Measurements from ENCODE around the gene PDSS2. TPM values are rescaled to one million over a fixed set of nuclear protein-coding genes. Genes with fewer than 3 reads are reported as not detected.
"Not testable (repeated sequence)": the region's sequence is repeated elsewhere in the genome, so short reads cannot be mapped to it uniquely, and the experiment has no call there.

The PDSS2 gene
- total and polyA plus RNA-seq, 7 donors = 4.7 to 16.7 (median 9.3) TPM

DNA sequence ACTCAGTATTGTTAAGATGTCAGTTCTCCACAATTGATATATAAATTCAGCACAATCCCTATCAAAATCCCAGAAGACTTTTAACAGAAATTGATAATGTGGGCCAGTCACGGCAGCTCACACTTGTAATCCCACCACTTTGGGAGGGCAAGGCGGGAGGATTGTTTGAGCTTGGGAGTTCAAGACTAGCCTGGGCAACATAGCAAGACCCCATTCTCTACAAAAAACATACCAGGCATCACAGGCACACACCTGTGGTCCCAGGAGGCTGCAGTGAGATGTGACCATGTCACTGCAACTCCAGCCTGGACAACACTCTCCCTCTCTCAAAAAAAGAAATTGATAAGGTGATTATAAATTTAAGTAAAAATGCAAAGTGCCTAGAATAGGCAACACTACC, 90.9 kb downstream of the PDSS2 start:
- 95 to 99% (median 95%) methylated on average over 2 of the region's 2 CpGs for WGBS, 3 donors
- no peak for ATAC-seq

DNA sequence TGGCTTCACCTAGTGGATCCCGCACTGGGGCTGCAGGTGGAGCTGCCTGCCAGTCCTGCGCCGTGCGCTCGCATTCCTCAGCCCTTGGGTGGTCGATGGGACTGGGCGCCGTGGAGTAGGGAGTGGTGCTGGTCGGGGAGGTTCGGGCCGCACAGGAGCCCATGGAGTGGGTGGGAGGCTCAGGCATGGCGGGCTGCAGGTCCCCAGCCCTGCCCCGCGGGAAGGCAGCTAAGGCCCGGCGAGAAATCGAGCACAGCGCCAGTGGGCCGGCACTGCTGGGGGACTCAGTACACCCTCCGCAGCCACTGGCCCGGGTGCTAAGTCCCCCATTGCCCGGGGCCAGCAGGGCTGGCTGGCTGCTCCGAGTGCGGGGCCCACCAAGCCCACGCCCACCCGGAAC, 95.2 kb downstream of the PDSS2 start:
- DNase-seq; H3K27me3 ChIP-seq (ENCODE audit: insufficient read depth in 3 of 3, low read length in 2 of 3); H3K27ac ChIP-seq; H3K4me3 ChIP-seq; H3K4me1 ChIP-seq; ATAC-seq; H3K9me3 ChIP-seq; intact Hi-C loops (cut with DNase I); H3K36me3 ChIP-seq (ENCODE audit: insufficient read depth in 1 of 2, low read depth in 1 of 2): not testable (repeated sequence)
- WGBS, 3 donors = 95 to 98% (median 98%) methylated on average over 13 to 23 of the region's 26 CpGs

More for the DNA sequence above, 90.9 kb downstream of the PDSS2 start:
- DNase-seq = no peak
- no peaks in the 10 kb centered on the region for H3K9me3 ChIP-seq
- H3K4me3 ChIP-seq = no peak overlapping the region
- intact Hi-C loops (cut with DNase I) = no loop called here
- no peaks in the 10 kb centered on the region for H3K36me3 ChIP-seq (ENCODE audit: insufficient read depth in 1 of 2, low read depth in 1 of 2)
- no peaks in the 10 kb centered on the region for H3K27me3 ChIP-seq (ENCODE audit: insufficient read depth in 3 of 3, low read length in 2 of 3)
- no peak overlapping the region for H3K27ac ChIP-seq
- TF ChIP-seq, protein P1, sequence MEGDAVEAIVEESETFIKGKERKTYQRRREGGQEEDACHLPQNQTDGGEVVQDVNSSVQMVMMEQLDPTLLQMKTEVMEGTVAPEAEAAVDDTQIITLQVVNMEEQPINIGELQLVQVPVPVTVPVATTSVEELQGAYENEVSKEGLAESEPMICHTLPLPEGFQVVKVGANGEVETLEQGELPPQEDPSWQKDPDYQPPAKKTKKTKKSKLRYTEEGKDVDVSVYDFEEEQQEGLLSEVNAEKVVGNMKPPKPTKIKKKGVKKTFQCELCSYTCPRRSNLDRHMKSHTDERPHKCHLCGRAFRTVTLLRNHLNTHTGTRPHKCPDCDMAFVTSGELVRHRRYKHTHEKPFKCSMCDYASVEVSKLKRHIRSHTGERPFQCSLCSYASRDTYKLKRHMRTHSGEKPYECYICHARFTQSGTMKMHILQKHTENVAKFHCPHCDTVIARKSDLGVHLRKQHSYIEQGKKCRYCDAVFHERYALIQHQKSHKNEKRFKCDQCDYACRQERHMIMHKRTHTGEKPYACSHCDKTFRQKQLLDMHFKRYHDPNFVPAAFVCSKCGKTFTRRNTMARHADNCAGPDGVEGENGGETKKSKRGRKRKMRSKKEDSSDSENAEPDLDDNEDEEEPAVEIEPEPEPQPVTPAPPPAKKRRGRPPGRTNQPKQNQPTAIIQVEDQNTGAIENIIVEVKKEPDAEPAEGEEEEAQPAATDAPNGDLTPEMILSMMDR (IDR thresholded peaks at IDR 0.05) = no peak
- H3K4me1 ChIP-seq = no peaks in the 10 kb centered on the region

DNA sequence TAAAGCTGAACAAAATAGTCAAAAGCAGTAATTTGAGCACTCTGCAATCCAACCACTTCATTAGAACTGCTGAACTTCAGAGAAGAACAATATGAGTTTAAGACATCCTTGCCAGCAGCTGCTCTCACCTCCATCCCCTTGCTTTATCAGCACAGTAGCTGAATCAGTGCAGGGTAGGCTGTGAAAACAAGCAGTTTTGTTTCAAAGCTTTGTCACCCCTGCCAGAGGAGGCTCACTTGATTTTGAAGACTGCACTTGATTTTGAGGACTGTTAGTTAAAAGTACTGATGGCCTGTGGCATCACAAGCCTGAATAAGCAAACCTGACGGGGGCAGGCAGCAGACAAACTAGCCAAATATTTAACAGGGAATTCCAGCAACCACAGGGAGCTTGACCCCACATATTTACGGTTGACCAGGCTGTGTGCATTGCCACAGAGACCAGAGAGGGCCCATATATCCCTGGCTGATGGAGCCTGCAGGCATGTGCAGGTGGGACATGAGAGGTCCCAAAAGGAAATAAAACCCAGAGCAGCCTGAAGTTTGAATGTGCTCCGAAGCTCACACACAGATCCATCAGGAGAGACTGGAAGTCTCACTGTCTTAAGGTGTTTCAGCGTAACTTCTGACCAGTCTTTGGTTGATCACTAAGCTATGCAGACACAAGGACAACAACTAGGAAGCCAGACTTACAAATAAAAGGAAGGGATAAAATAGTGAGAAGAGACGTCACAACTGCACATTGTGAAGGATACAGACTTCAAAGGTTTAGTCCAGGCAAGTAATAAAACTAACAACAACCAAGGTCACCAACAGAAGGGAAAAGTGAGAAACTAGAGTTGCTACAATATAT, 97.4 kb downstream of the PDSS2 start:
- 87 to 92% (median 89%) methylated on average over 5 of the region's 5 CpGs for WGBS, 3 donors
- intact Hi-C loops (cut with DNase I) = no loop called here
- DNase-seq (no peak), ATAC-seq (no peak)
- no peaks in the 10 kb centered on the region for H3K4me1 ChIP-seq
- no peak overlapping the region for H3K4me3 ChIP-seq
- H3K27ac ChIP-seq = no peak overlapping the region
- TF ChIP-seq, protein P1 (IDR thresholded peaks at IDR 0.05) = no peak
- no peaks in the 10 kb centered on the region for H3K27me3 ChIP-seq (ENCODE audit: insufficient read depth in 3 of 3, low read length in 2 of 3)
- H3K36me3 ChIP-seq (ENCODE audit: insufficient read depth in 1 of 2, low read depth in 1 of 2) = no peaks in the 10 kb centered on the region
- H3K9me3 ChIP-seq = no peaks in the 10 kb centered on the region

DNA sequence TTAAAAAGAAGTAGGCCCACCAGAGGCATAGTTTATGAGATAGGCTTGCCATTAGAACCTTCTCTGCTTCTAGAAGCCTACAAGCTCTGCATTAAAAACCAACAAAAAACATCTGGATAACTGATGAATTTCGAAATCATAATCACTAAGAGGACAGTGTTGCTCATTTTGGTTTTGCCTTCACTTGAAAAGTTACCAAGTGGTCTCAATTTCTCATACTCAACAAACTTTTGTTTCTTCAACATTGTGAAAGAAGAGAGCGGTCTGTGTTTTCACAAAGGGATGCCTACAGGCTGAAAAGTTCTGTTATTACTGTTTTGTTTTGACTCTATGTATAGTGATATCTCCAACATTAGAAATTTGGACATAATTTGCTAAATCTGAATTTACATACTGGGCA, 98.9 kb downstream of the PDSS2 start:
- no peaks in the 10 kb centered on the region for H3K4me1 ChIP-seq
- ATAC-seq = no peak
- no peaks in the 10 kb centered on the region for H3K27me3 ChIP-seq (ENCODE audit: insufficient read depth in 3 of 3, low read length in 2 of 3)
- 89 to 97% (median 91%) methylated on average over 2 of the region's 2 CpGs for WGBS, 3 donors
- DNase-seq = no peak
- intact Hi-C loops (cut with DNase I) = no loop called here
- H3K9me3 ChIP-seq = no peaks in the 10 kb centered on the region
- H3K4me3 ChIP-seq = no peak overlapping the region
- H3K27ac ChIP-seq = no peak overlapping the region
- TF ChIP-seq, protein P1 (IDR thresholded peaks at IDR 0.05) = no peak
- H3K36me3 ChIP-seq (ENCODE audit: insufficient read depth in 1 of 2, low read depth in 1 of 2) = no peaks in the 10 kb centered on the region

DNA sequence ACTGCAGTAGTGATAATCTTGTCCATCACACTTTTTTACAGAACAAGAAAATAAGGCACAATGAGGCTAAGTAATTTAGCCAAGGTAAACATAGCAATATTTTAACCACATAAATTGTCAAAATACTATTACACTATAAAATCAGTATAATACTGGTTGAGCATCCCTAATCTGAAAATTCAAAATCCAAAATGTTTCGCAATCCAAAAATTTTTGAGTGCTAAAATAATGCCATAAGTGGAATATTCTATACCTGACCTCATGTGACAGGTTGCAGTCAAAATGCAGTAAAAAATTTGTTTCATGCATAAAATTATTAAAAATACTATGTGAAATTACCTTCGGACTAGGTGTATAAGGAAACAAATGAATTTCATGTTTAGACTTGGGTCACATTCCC, 101.5 kb downstream of the PDSS2 start:
- TF ChIP-seq, protein P1 (IDR thresholded peaks at IDR 0.05) = no peak
- intact Hi-C loops (cut with DNase I) = no loop called here
- 96 to 99% (median 98%) methylated on average over 2 of the region's 2 CpGs for WGBS, 3 donors
- H3K4me3 ChIP-seq = no peak overlapping the region
- no peak for DNase-seq
- no peaks in the 10 kb centered on the region for H3K4me1 ChIP-seq
- no peaks in the 10 kb centered on the region for H3K9me3 ChIP-seq
- H3K36me3 ChIP-seq (ENCODE audit: insufficient read depth in 1 of 2, low read depth in 1 of 2) = no peaks in the 10 kb centered on the region
- H3K27me3 ChIP-seq (ENCODE audit: insufficient read depth in 3 of 3, low read length in 2 of 3) = no peaks in the 10 kb centered on the region
- H3K27ac ChIP-seq = no peak overlapping the region
- no peak for ATAC-seq
